Activated CD4-positive, CD25-positive, alpha-beta regulatory T cell treated with anti-CD3 and anti-CD28 coated beads, Interleukin-2, amount 50 U/mL, for 72 hours (primary cell): ENCODE results near the gene MGARP.
"Not testable (repeated sequence)": the region's sequence is repeated elsewhere in the genome, so short reads cannot be mapped to it uniquely, and the experiment has no call there.

Experiments
- DNase-seq: peaks from one replicate; pipeline ENCODE4 v3.0.0; 2021

MGARP gene

GRCh38 chr4:139295206-139295941 lies 15.3 kb upstream of the MGARP start:
- DNase-seq: peak; percentile 99

GRCh38 chr4:139286186-139286698 lies 6.2 kb upstream of the MGARP start:
- no peak for DNase-seq

- DNase-seq: no peak
These were observed 2.7 kb upstream of the MGARP start for GRCh38 chr4:139282721-139283075.

- no peak for DNase-seq
These were observed 2.2 kb upstream of the MGARP start for GRCh38 chr4:139282065-139282720.

GRCh38 chr4:139278912-139279759 lies 889 bp downstream of the MGARP start:
- no peak for DNase-seq

- DNase-seq: no peak
These were observed 1.5 kb downstream of the MGARP start for GRCh38 chr4:139278485-139278884.

- no peak for DNase-seq
These were observed 4.7 kb downstream of the MGARP start for GRCh38 chr4:139275281-139275735.

- no peak for DNase-seq
These were observed 5.2 kb downstream of the MGARP start for GRCh38 chr4:139274790-139275189.

- DNase-seq: no peak
These were observed 6.2 kb downstream of the MGARP start for GRCh38 chr4:139273835-139274234.

GRCh38 chr4:139267301-139267700 lies 12.7 kb downstream of the MGARP start:
- DNase-seq: no peak

- DNase-seq: peak; percentile 74
These were observed 13.3 kb downstream of the MGARP start for GRCh38 chr4:139266583-139267257.

- DNase-seq: no peak
These were observed 13.8 kb downstream of the MGARP start for GRCh38 chr4:139266208-139266582.

- DNase-seq: no peak
These were observed 14.4 kb downstream of the MGARP start for GRCh38 chr4:139265654-139266053.

- no peak for DNase-seq
These were observed 23.7 kb downstream of the MGARP start for GRCh38 chr4:139256349-139256748.

GRCh38 chr4:139255581-139255980 lies 24.4 kb downstream of the MGARP start:
- DNase-seq: not testable (repeated sequence)

- no peak for DNase-seq
These were observed 26.3 kb downstream of the MGARP start for GRCh38 chr4:139253713-139254112.

- no peak for DNase-seq
These were observed 27.0 kb downstream of the MGARP start for GRCh38 chr4:139253046-139253445.

- DNase-seq: no peak
These were observed 32.3 kb downstream of the MGARP start for GRCh38 chr4:139247700-139248238.

GRCh38 chr4:139247241-139247640 lies 32.8 kb downstream of the MGARP start:
- no peak for DNase-seq

GRCh38 chr4:139246166-139246565 lies 33.9 kb downstream of the MGARP start:
- no peak for DNase-seq

GRCh38 chr4:139245590-139245989 lies 34.4 kb downstream of the MGARP start:
- no peak for DNase-seq
